OCI-LY1 (cell line): ENCODE data around the gene SIAH1.

Source experiments
- EZH2 ChIP-seq: fragments of 200-600 bp; sonication (generic), shearing (Covaris generic); IDR thresholded peaks from 2 replicates; pipeline ENCODE4 v1.8.0; 2017; ENCODE audit warnings: borderline replicate concordance, mixed run types, mild to moderate bottlenecking, antibody characterized with exemption, low read length, moderate library complexity, mixed read lengths
- TF ChIP-seq, protein P1 (sequence below): fragments of 200-600 bp; sonication (generic), shearing (Covaris generic); IDR thresholded peaks from 2 replicates; pipeline ENCODE4 v1.5.1; 2017; ENCODE audit warnings: mild to moderate bottlenecking, antibody characterized with exemption, low read length, moderate library complexity, mixed read lengths

DNA sequence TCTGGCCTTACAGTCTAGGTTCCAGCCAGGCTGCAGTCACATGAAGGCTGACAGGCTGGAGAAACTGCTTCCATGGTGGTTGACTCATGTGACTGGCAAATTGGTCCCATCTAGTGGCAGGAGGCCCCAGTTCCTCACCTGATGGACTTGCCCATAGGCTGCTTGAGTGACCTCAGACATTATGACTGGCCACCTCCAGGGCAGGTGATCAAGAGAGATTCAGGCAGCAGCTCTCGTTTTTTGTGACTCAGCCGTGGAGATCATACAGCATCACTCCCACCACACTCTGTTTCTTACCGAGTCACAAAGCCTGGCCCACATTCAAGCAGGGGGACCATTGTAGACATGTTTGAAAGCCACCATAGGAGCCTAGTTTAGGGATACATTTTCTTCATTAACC is 34.5 kb downstream of the SIAH1 start:
- TF ChIP-seq, protein P1, sequence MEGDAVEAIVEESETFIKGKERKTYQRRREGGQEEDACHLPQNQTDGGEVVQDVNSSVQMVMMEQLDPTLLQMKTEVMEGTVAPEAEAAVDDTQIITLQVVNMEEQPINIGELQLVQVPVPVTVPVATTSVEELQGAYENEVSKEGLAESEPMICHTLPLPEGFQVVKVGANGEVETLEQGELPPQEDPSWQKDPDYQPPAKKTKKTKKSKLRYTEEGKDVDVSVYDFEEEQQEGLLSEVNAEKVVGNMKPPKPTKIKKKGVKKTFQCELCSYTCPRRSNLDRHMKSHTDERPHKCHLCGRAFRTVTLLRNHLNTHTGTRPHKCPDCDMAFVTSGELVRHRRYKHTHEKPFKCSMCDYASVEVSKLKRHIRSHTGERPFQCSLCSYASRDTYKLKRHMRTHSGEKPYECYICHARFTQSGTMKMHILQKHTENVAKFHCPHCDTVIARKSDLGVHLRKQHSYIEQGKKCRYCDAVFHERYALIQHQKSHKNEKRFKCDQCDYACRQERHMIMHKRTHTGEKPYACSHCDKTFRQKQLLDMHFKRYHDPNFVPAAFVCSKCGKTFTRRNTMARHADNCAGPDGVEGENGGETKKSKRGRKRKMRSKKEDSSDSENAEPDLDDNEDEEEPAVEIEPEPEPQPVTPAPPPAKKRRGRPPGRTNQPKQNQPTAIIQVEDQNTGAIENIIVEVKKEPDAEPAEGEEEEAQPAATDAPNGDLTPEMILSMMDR = no peak
- no peak for TF ChIP-seq EZH2
